Stimulated activated CD4-positive, alpha-beta T cell treated with anti-CD3 and anti-CD28 coated beads, Interleukin-12 subunit alpha, Interleukin-12 subunit beta, amount 100 ng/mL, for 24 hours (primary cell): Measurements from ENCODE around the gene SFXN5.
"Not testable (repeated sequence)": the region's sequence is repeated elsewhere in the genome, so short reads cannot be mapped to it uniquely, and the experiment has no call there.

Experiments
- DNase-seq, 2 experiments: peaks; one replicate each; pipeline ENCODE4 v3.0.0-alpha.2; 2020; ENCODE audit warnings: low read depth in 2 of 2

The SFXN5 gene

DNA sequence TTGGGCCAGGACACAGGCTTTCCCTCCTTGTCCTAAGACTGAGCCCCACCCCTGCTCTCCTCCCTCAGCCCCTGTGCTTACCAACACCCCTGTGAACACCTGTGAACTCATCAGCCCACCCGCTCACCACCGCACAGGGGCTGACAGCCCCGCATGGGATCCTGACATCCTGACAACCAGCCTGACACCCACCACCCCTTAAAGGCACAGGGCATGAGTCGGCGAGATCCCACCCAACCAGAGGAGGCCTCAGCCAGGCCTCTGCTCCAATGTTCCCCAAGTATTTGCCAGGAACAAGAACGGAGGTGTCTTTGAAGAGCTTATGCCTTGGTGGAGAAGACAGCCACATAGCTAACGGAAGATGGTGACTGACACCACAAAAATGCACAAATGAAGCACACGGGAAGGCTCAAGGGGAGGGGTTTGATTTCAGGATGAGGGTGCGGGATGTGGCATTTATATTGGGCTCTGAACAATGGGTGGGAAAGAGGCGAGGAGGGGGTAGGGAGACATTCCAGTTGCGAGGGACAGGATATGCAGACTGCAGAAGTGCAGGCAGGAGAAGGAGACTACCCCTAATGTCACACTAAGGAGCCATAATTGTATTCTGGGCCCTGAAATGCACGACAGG, 30.2 kb upstream of the SFXN5 start:
- no peak for DNase-seq

DNA sequence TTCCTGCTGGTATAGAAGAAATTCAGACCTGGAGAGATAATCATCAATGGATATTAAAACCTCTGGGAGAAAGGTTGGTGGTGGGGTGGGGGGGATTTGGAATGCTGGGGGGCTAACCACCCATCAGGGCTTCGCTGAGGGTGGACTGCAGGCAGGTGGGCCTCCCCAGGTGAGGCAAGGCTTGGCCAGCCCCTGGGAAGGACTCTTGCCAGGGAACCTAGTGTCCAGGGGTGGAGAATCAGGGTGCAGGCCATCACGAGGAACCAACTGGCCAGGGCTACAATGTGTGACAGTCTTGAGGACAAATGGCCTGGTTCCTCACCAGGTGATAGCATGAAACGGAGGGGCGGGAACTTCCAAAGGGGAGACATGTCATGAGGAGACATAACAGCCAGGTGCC, 29.4 kb upstream of the SFXN5 start:
- no peak for DNase-seq

GRCh38 chr2:73099486-73099885, 28.0 kb upstream of the SFXN5 start:
- DNase-seq = no peak

DNA sequence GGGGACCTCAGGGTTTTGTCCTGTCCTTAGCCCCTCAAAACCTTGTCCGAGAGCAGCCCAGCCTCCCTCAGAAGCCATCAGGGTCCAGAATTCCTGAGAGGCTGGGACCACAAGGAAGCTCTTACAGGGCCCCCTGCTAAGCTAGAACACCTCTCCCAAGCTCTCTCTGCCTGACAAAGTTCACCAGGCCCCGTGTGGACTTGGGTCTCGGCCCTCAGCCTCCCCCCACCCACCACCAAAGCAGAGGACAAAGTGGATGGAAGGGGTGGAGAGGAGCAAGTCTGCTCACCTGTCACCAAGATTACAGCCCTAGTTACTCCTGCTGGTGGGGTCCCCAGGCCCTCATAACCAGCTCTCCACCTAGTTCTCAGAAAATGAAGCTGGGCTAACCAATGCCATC, 24.4 kb upstream of the SFXN5 start:
- no peak for DNase-seq

DNA sequence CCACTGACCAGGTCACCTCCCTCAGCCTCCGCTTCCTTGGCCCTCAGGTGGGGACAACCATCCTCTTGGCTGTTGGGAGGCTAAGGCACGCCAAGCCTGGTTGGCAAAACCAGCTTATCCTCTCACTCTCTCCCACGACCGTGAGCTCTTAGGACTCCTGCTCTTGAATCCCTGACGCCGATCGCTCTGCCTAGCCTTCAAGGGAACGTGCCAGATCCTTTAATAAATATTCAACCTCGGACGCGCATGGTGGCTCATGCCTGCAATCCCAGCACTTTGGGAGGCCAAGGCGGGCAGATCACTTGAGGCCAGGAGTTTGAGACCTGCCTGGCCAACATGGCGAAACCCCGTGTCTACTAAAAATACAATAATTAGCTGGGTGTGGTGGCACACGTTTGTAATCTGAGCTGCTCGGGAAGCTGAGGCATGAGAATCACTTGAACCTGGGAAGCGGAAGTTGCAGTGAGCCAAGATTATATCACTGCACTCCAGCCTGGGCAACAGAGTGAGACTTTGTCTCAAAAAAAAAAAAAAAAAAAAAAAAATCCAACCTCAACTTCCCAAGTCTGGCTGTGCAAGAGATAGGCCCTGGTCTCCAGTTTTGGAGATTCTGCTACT, 22.2 kb upstream of the SFXN5 start:
- not testable (repeated sequence) for DNase-seq

- no peak for DNase-seq
These were observed 20.8 kb upstream of the SFXN5 start for GRCh38 chr2:73092146-73092783.

DNA sequence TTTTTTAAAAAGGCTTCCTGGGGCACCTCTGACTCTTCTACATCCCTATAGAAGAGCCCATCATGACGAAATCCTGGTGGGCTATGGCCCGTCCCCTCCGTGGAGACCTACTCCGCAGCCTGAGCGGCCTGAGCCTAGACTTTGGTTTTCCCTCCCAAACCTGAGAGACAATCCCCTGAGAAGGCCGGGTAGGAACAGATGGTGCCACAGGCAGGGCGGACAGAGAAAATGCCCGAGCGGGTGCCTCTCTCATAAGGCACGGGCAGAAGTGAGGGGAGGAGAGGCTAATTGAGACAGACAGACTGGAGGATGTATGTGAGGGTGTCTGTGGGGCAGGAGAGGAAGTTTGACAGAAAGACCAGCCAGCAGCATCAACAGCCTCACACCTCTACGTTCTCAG, 20.2 kb upstream of the SFXN5 start:
- no peak for DNase-seq

- DNase-seq = no peak
These were observed 19.7 kb upstream of the SFXN5 start for GRCh38 chr2:73091164-73091563.

DNA sequence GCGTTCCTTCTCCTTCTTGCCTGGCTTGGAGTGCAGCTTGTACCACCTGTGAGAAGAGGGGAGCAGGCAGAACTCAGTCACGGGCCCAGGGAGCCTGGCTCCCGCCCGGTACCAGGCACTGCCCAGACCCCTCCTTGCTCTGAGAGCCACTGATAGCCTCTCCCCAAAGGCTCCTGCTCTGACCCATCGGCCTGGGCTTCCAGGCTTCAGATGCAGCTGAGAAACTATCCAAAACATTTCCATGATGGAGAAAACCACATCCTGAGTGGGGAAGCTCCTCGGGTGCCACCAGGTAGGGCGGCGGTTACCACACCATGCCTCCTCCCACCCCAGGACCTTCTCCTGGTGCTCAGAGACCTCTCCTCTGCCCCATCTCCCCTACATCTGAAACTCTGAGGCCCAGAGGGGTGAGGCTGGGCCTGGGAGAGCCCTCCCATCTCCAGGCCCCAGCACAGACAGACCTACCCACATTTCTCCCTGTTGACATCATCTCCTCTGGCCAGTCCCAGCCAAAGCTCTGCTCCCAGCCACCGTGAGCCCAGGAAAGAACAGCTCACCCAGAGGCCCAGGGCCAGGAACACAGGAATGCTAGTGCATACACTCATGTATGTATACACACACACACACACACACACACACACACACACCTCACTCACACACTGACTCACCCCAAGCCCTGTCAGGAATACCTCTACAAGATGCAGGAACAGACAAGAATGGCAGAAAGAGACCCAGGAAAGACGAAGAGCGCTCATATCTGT, 17.9 kb upstream of the SFXN5 start:
- no peak for DNase-seq

DNA sequence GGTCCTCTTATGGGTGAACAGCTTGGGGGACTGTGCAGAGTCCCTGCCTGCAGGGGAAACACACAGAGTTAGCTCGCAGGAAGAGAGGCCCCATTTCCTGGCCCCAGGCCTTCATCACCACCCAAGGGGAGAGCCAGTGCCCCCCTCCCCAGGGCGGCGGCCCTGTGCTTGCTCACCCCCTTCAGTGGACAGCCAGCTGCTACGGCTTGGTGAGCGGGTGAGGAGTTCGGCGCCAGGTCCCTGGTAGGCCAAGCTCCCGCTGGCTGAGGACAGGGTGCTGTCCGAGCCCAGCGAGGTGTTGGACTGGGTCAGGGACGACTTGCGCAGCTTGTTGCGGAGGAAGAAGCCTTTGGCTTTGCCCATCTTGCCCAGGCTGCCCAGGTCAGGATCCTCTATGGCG, 17.2 kb upstream of the SFXN5 start:
- no peak for DNase-seq

GRCh38 chr2:73088211-73088610, 16.7 kb upstream of the SFXN5 start:
- DNase-seq = no peak

DNA sequence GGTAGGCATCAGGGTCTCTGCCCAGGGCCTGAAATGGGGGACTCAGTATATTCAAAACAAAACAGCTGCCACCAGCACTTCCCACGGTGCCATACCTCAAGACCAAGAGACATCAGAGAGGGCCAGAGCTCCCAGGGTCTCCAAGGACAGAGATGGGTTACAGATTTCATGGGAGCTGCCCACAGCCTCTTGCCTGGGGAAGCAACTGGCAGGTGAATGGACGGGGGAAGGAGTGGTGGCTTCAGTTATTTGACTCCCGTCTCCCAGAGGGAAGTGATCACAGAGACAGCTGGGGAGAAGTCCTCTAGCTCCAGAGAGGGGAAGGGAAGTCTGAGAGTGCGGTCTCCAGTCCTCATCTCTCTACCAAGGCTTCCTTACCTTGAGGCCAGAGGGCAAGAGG, 15.8 kb upstream of the SFXN5 start:
- no peak for DNase-seq

DNA sequence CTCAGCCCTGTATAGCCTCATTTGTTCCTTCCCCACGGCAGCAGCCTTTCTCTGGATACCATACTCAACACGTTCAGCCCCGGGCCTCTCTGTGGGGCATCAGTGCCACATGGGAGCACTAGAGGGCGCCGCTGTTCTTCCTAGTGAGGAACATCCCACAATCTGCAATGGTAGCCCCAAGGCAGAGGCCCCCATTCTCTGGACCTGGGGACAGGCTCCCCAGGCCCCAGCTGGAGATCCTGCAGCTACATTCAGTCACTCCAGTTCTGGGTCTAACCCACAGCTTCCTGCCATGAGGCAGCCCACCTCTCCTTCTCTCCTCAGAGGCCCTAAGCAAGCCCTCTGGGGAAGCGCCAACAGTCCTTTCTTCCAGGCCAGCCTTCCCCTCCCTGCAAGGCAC, 14.2 kb upstream of the SFXN5 start:
- peak; percentile 54 to 86 for DNase-seq

DNA sequence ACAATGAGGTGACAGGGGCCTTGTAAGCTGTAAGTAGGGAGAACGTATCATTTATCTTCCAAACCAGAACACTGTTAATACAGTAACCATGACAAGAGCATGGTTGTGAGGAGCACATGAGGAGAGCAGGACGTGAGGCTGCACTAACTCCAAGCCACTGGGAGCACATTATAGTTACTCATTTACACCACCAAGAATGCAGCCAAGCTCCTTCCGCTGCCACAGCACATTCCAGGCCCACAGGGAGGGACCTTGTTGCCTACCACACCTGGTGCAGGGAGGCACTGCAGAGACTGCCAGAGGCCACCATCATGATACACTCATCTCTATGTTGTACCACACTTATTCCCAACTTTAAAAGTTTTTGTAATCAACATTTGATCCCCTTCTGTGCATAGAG, 13.5 kb upstream of the SFXN5 start:
- DNase-seq = no peak

DNA sequence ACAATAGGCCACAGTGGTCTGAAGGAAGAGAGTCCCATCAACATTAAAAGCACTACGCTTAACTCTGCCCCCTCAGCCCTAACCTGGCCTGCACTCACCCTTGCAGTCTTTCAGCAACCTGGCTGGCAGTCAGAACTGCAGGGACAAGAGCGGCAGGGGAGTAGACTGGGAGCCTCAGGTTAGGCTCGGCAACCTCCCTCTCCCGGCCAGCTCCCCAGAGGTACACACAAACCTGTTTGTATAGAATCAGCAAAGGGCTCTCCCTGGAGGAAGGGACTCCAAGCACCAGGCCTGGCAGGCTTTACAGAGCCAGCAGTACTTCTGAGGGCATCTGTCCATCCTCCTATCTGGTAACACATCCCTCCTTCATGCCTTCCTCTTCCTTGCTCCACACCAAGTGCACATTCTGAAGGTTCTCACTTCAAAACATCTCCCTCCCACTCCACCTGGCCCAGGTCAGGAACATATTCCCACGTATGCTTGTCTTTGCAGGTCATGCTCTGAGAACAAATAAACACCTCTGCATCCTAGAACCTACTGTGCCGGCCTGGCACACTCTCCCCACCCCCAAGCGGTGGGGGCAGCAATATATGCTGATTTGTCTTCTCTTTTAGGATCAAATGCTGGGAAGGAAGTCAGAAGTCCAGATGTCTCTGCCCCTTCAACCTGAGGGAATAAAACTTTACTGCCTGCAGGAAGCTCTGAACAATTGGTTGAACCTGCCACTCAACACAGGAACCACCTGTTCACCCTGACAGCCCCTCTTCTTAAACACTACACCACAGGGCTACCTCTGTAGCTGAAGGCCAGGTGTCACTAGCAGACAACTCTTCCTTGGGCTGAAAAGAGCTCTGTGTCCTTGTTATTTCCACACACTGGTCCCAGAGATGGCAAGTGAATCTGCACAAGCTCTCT, 12.6 kb upstream of the SFXN5 start:
- DNase-seq = no peak

GRCh38 chr2:73082523-73083410, 11.3 kb upstream of the SFXN5 start:
- no peak for DNase-seq

DNA sequence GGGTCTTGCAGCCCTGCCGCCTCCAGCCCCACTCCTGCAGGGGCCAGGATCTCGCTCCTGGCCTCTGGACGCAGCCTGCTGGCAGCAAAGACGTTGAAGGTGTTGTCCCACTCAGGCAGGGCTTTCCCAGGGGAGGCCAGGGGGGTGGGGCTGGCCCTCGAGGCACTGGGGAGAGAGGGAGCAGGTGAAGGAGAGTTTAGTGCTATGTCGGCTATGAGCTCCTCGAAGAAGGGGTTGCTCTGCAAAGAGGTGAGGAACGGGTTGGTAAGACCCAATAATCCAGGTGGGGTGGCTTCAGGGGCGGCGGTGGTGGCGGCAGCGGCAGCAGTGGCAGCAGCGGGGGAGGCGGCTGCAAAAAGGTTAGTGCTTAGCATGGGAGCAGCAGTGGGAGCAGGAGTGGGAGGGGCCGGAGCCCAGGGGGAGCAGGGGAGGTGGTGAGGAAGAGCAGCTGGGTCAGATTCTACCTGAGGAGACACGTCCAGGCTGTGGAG, 9.7 kb upstream of the SFXN5 start:
- no peak for DNase-seq

DNA sequence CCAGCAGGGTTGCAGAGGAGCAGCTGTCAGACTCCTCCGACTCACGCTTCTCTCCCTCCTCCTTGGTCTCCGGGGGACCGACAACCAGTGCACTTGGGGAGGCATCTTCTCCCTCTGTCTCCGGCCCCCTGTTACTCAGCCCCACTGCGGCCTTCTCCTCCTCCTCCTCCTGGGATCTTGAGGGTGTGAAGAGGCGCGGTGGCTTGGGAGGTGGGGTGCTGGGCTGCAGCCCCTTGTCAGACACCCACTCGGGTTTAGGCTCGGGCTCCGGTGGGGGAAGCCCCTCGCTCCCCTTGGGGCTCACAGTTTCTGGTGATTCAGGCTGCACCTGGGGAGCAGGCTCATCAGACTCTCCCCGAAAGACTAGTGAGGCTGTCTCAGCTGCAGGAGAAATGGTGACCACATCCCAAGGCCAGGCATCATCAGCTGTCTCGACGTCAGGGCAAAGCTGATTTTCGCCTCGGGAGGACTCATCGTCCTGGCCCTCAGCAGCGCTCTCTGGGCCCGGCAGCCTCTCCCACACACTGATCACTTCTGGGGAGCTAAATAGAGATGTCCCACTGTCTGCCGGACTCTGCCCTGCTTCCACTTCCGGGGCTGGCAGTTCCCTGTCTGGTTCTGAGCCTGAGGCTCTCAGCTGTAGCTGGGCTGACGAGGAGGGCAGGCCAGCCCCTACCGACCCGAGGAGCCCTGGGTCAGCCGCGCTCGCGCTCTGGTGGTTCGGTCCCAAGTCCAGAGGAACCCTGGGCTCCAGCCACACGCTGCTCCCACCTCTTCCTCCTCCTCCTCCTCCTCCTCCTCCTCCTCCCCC, 9.0 kb upstream of the SFXN5 start:
- no peak for DNase-seq

GRCh38 chr2:73079636-73080035, 8.1 kb upstream of the SFXN5 start:
- no peak for DNase-seq
